IPS DF 4.7 (cell line): ENCODE measurements around the gene PRKAR2B.
"Not testable (repeated sequence)": the region's sequence is repeated elsewhere in the genome, so short reads cannot be mapped to it uniquely, and the experiment has no call there.

Source experiments
- DNase-seq: peaks from one replicate; pipeline ENCODE4 v3.0.0-alpha.2; 2013; ENCODE audit warnings: low spot score; ENCODE audit errors: extremely low read depth

PRKAR2B gene

DNA sequence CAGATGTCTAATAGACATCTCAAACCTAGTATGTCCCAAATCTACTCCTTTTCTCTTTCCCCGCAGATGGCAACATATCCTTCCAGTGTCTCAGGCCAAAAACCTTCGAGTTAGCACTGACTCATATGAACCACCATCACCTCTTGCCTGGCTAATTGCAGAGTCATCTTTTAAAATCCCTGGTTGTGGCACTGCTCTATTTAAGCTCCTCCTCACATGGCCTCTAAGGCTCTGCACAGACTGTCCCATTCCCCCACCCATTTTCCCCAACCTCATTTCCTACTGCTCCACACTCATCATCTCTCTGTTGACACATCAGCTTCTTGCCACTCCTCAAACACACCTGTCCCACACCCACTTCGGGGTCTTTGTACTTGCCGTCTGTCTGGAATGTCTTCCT, 107.5 kb downstream of the PRKAR2B start:
- no peak for DNase-seq

DNA sequence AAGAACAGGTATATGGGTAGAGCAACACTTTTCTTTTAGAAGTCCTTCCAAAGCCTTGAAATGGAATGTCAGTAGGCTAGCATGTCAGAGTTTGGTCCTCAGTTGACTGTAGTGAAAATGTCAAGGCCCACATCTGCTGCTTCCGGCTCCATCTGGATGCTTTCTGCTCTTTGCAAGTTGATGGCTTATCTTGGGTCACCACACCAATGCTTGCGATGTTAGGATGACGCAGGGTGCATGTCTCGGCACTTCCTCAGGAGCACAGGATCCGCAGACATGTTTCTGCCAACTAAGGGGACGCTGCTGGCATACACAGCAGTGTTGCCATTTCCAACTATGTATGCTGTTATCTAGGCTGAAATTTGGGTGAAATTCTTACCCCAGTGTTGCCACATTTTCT, 110.3 kb downstream of the PRKAR2B start:
- no peak for DNase-seq

DNA sequence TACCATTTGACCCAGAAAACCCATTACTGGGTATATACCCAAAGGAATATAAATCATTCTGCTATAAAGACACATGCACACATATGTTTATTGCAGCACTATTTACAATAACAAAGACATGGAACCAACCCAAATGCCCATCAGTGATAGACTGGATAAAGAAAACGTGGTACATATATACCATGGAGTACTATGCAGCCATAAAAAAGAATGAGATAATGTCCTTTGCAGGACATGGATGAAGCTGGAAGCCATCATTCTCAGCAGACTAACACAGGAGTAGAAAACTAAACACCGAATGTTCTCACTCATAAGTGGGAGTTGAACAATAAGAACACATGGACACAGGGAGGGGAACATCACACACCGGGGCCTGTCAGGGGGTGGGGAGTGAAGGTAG, 111.2 kb downstream of the PRKAR2B start:
- not testable (repeated sequence) for DNase-seq

DNA sequence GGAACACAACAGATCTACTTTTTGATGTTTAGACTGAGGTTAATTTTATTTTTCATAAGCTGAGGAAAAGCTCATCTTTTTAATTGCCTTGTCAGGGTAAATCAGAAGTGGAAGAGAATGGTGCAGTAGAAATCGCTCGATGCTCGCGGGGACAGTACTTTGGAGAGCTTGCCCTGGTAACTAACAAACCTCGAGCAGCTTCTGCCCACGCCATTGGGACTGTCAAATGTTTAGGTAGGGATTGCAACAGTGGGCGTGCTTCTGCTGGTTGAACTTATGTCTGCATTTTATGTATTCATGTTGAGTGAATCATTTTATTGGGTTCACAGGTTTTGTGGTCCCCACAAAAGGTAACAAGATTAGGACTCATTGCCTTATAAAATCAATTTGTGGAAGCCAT, 112.6 kb downstream of the PRKAR2B start:
- DNase-seq: no peak

DNA sequence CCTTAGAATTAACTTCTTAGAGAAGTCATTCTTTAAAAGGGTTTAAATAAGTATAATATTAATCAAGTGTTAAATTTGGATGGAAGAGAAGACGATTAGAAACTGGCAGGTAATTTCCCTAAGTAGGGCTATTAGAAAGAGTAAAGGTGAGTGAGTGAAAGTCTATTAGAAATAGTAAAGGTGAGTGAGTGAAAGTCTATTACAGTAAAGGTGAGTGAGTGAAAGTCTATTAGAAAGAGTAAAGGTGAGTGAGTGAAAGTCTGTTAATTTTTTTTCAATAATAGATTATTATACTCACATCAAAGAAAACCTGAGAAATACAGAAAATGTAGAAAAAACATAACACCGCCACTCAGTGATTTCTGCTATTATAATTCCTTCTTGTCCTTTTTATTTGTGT, 113.5 kb downstream of the PRKAR2B start:
- DNase-seq: no peak

DNA sequence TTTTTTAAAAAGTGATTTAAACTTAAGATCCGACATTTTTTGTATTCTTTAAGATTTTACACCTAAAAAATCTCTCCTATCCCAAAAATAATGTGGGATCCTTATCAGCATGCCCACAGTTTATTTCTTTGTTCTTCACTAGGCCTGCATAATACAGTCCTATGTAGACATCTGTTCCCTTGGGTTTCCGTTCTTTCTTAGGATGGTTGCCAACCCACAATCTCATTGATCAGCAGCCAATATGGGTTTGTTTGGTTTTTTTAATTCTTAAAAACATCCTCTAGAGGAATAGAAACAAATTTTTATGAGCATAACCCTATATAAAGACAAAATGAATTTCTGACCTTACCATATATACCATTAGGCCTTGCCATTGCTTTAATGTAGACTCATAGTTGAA, 115.9 kb downstream of the PRKAR2B start:
- DNase-seq: no peak

DNA sequence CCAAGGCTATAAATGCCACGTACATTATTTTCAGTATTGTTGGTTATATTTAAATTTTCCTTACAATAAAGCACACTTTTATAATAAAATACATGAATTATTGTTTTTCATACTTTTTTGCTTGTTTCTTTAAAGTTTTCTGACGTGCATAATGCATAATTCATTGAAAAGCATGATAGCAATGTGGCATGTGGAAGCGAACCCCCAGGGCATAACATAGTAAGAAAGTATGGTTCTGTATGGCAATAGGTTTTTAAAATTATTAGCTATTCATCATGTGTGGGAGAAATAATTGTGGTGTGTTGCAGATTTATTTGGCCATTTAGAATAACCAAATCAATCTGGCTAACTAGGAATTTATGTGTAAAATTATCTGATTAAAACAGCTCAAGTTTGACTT, 116.9 kb downstream of the PRKAR2B start:
- DNase-seq: no peak

DNA sequence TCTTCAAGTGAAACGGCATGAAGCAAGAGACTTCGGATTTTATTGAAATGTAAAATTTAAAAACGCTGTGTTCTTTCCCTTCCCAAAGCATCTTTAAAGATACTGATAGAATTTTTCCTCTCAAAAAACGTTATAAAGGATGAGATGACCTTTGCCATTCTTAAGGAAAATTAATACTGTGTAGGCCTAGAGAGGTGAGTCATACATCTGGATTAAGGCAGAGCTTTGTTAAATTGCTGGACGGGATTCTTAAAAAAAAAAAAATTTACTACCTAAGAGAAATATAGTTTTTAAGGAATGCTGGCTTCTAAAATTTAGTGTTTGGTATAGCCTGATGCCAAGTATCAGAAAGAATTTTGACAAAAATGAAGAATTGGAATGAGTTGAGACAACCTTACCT, 118.0 kb downstream of the PRKAR2B start:
- DNase-seq: no peak

DNA sequence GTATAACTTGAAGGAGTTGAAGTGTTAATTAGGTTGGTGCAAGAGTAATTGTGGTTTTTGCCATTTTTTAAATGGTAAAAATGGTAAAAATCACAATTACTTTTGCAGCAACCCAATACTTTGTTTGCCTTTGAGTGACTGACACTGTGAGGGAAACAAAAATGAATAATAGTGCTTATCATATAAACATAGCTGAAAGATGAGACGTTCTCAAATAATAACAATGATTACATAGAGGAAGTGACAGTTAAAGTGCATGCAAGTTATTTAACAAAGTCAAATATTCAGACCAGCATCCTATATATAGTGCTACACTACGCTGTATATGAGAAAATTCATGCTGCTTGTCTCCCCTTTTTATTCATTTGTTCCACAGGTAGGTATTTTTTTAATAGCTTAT, 119.6 kb downstream of the PRKAR2B start:
- no peak for DNase-seq

DNA sequence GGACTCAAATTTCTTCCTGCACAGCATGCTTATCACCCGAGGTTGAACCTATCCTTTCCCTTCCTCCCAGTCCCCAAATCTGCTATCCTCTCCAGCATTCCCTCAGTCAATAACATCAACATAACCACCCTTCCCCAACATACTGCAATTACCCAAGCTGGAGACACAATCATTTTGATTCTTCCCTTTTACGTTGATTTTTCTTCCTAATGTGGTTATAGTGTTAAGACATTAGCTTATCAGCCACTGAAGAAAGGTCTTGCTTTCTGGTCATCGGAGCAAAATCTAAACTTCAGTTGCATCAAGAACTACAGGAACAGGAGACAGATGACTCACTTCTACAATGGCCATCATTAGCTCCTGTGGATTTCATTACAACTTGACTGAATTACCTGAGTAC, 120.8 kb downstream of the PRKAR2B start:
- DNase-seq: no peak

DNA sequence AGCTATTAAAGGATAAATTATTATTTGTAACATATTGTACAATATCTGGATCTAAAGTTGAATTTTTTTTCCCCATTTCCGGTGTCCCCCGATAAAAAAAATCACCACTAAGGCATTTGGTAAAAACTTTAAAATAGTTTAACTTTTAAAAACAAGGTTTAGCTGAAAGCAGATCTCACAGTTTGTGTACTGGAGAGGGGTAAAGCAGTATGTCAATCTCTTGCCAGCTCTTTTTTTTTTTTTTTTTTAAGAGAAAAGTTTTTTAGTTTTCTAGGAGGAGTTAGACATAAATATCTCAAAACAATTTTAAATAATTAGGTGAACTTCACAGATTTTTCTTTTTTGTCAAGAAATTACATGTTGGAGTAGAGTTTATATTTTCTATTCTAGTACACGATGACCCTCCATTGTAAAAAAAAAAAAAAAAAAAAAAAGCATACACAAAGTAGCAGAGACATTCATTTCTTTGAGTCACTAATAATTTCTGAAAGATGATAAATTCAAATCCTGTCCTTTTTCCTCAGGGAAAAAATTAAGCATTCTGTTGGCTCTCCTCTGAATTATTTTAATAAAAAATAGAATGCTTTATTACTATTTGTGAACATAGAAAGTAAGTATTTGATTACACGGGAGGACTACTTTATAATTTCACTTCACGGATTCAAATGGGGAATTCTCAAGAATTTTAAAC, 122.4 kb downstream of the PRKAR2B start:
- no peak for DNase-seq

DNA sequence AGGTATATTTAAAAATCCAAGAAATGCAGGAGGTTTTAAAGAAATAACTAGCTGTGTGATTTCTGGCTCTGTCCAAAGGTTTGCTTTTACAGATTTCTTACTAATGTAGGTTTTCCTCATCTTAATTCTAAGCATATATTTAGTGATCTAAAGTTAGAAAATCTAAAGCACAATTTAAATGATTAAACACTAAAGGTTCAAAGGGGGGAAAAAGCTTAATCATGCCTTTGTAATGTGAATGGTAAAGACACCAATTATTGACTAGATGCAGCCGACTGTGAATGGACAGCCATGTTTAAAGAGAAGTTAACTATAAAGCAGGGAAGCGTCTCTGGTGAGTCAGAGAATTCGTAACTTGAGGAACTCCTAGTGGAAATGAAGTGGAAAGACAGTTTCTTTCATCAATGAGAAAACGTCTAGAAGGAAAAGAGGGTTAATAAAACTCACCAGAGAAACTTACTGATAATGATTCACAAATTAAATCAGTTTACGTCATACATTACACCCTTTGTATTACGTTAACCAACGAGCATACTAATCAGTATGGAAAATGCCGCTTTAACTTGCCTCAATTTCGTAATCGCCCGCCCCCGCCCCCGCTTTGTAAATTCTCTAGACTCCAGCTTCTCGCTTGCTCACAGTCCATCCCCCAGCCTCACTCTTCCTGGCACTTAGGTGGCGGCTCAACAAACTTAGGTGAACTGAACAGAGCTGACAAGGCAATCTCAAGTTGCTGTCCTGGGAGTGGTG, 123.2 kb downstream of the PRKAR2B start:
- no peak for DNase-seq

DNA sequence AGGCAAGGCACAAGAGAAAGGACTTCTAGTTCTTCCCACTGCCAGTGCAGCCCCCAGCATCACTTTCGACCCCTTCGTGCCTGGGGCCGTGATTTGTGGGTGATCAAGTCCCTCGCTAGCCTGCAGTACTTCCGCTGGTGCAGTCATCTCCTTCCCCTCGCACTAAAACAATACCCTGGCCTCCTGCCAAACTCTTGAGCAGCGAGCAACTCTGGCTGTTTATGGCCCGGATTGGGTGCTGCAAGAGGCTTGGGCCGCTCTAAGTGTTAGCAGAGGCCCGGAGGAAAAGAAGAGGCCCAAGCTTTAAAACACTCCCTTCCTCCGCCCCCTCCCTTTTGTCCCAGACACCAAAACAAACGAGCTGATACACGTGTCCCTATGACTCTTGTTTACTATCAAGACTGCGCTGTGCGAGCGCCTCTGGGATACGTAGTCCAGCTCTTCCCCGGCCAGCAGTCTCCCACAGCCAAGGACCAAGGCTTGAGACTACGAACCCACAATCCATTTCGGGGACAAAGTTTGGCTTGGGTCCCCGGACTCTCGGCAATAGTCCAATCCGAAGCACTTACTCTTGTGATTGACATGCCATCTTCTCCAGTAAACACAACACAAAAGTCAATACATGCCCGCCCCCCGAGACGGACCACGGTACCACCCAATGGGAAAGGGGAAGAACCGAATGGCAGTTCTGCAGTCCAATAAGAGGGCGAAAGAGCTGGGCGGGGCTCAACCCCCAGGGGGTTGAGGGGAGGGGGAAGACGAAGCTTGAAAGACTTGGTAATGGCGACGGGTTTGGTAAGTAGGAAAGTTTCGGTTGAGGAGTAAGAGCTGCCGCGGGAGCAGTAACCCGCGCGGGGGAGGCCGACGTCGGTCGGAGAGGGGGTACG, 124.0 kb downstream of the PRKAR2B start, which contains the start of gene HBP1:
Gene HBP1, plus strand, starts transcription at position 771 of the 887 bp plus-strand sequence. CDS start 10,891 bp downstream, outside the sequence.
- peak; percentile 100 for DNase-seq

DNA sequence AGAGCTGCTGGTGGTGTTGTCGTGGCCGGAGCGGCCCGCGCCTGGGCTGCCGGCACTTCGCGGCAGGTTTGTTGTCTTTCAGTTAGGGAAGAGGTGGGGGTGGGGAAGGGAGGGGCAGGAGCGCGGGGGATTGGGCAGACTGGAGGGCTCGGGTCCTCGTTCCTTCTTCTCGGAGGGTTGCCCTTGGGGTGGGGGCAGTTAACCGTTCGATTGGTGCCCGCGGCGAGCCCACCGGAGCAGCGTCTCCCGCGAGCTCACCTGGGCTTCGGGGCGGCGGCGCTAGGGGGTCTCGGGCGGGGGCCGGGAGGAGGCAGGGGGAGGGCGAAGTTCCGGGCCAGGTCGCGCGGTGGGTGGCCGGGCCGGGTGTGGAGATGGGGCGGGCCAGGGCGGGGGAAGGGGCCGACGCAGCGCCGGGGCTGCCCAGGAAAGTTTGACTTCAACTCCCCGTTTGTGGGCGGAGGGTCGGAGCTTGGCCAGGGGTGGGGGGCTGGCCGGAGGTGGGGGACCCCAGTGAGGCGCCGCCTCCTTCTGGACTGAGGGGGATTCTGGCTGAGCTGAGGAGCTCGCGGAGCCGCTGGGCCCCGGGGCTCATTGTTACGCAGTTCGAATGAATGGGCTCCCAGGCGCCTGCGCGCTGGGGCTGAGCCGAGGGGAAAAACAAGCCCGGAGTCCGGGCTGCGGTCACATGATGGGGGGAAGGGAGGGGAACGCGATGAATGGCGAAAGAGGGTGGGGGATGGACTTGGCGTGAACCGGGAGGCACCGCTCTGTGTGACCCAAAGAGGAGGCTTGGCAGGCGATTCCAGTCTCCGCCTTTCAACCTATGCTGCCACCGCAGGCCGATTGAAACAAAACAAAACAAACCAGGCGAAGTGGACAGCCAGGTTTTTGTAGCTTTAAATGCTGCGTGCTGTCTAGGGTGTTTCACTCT, 124.9 kb downstream of the PRKAR2B start:
- peak; percentile 83 for DNase-seq

DNA sequence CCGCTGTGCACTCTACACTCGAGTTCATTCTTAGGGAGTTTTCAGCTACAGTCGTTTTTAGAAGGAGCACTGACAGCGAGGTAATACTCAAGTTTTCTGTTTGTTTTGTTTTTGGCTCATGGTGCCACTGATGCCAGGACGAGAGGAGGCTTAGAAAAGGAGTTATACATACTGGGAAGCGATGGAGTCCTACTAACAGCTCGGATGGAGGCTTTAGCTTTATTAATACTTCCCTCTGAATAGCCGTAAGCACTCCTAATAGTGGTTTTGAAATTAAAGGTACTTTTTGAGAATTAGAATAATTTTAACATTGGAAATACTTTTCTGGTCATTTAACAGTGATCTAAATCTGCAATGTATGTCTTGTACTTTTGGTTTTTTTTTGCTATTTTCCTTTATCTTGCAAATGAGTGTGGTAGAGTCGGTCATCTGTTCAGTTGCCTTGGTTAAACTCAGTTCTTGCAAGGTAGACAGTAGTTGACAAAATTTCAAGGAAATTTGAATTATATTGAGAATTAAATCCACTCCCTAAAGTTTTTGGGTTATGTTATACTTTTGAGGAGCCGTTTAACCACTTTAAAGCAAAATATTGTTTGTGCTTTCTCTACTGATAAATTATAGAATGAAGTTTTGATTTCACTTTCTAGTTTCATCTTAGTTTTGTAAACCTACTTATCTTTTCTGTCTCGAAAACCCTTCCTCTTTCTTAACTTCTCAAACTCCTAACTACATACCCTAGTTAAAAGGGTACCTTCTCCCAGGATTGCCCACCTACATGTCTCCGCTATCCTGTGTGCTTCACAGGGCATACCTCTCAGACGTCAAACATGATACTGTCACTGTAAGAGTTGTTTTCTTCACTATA, 125.8 kb downstream of the PRKAR2B start:
- DNase-seq: no peak

DNA sequence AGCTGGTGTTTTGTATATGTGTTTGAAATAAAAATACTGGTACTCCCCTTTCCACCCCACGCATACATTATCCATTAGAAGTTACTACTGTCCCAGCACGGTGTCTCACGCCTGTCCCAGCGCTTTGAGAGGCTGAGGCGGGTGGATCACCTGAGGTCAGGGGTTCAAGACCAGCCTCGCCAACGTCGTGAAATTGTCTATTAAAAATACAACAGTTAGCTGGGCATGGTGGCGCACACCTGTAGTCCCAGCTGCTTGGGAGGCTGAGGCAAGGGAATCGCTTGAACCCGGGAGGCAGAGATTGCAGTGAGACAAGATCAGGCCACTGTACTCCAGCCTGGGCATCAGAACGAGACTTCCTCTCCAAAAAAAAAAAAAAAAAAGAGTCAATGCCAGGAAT, 127.0 kb downstream of the PRKAR2B start:
- no peak for DNase-seq

DNA sequence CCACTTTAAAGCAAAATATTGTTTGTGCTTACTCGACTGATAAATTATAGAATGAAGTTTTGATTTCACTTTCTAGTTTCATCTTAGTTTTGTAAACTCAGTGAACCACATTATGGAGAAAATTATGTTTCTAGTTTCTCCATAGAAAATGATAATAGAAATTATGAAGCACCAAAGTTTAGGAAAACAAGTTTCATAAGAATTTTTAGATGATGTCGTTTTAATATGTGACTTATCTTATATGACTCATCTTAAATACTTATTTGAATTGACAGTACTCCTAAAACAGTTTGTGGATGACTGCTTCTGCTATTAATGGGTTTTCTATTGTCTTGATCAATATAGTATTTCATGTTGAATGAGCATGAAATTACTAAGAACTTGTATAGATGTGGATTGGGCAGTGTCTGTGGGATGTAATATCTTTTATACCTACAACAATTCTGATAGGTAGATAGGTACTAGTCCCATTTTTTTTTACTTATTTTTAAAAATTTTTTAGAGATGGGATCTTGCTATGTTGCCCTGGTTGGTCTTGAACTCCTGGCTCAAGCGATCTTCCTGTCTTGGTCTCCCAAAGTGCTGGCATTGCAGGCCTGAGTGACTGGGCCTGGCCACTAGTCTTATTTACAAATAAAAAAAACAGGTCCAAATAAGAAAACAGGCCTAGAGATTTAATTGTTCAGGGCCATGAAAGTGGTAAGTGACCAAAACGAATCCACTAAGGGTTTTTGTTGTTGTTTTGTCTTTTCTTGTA, 127.9 kb downstream of the PRKAR2B start:
- no peak for DNase-seq

DNA sequence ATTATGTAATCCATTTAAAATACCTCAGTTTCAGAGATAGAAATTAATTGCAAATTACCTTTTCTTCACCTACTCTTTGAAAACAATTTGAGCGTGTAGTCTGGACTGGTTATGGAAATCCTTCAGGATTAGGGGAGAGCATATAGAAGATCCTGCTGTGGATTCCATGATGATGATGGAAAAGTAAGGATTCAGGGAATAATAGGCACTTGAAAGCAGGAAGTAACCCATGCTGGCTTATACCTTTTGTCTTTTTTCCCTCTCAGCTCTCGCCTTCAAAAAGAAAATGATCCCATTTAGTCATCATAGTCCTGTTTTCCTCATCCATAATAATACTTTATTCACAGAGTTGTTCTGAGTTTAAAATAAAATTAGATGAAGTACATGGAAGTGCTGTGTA, 128.7 kb downstream of the PRKAR2B start:
- DNase-seq: no peak
